H9 (cell line): ENCODE data around the gene IER5L. TPM values are rescaled to one million over a fixed set of nuclear protein-coding genes. Genes with fewer than 3 reads are reported as not detected.

Experiments used
- DNase-seq: peaks from one replicate; pipeline ENCODE4 v3.0.0-alpha.2; 2017
- H2AFZ ChIP-seq: one replicate; pipeline ENCODE4 v1.6.1; 2013; ENCODE audit warnings: mild to moderate bottlenecking, low read length, control low read depth, moderate library complexity
- H2AK5ac ChIP-seq: 2 replicates; pipeline ENCODE4 v1.6.1; 2013; ENCODE audit warnings: low read length, control low read depth, mixed read lengths; ENCODE audit not compliant: insufficient read length
- H2BK120ac ChIP-seq: one replicate; pipeline ENCODE4 v1.6.1; 2013; ENCODE audit warnings: low read depth, mild to moderate bottlenecking, low read length, control low read depth, inconsistent platforms; ENCODE audit not compliant: poor library complexity, severe bottlenecking
- H2BK12ac ChIP-seq: 2 replicates; pipeline ENCODE4 v1.6.1; 2013; ENCODE audit warnings: low read length, control low read depth, mixed read lengths, low read depth; ENCODE audit not compliant: insufficient read length
- H2BK15ac ChIP-seq: 2 replicates; pipeline ENCODE4 v1.6.1; 2013; ENCODE audit warnings: low read depth, low read length, control low read depth
- H2BK20ac ChIP-seq: one replicate; pipeline ENCODE4 v1.6.1; 2013; ENCODE audit warnings: low read depth, mild to moderate bottlenecking, low read length, control low read depth, inconsistent platforms; ENCODE audit not compliant: poor library complexity, severe bottlenecking
- H2BK5ac ChIP-seq: 2 replicates; pipeline ENCODE4 v1.6.1; 2013; ENCODE audit warnings: low read length, control low read depth, mixed read lengths; ENCODE audit not compliant: insufficient read length
- H3K14ac ChIP-seq: 2 replicates; pipeline ENCODE4 v1.6.1; 2013; ENCODE audit warnings: low read length, control low read depth; ENCODE audit not compliant: insufficient read depth
- H3K18ac ChIP-seq: 2 replicates; pipeline ENCODE4 v1.6.1; 2013; ENCODE audit warnings: low read depth, mild to moderate bottlenecking, mixed read lengths, low read length, control low read depth; ENCODE audit not compliant: insufficient read length
- H3K23ac ChIP-seq: 2 replicates; pipeline ENCODE4 v1.6.1; 2013; ENCODE audit warnings: low read length, control low read depth, mixed read lengths, low read depth; ENCODE audit not compliant: insufficient read length
- H3K23me2 ChIP-seq: 2 replicates; pipeline ENCODE4 v1.6.1; 2013; ENCODE audit warnings: low read depth, mild to moderate bottlenecking, mixed read lengths, low read length, control low read depth; ENCODE audit not compliant: insufficient read length, poor library complexity, severe bottlenecking
- H3K27ac ChIP-seq: 2 replicates; pipeline ENCODE4 v1.5.1; 2013; ENCODE audit warnings: low read length, control low read depth, mixed read lengths, low read depth; ENCODE audit not compliant: insufficient read length
- H3K27me3 ChIP-seq: 2 replicates; pipeline ENCODE4 v1.6.1; 2013; ENCODE audit warnings: low read length, control low read depth, inconsistent platforms; ENCODE audit not compliant: insufficient read depth
- H3K4ac ChIP-seq: 2 replicates; pipeline ENCODE4 v1.6.1; 2013; ENCODE audit warnings: low read depth, mild to moderate bottlenecking, control low read depth, inconsistent platforms, low read length, moderate library complexity
- H3K4me1 ChIP-seq: 2 replicates; pipeline ENCODE4 v1.6.1; 2013; ENCODE audit warnings: low read length, control low read depth, inconsistent platforms; ENCODE audit not compliant: insufficient read depth
- H3K4me2 ChIP-seq: 2 replicates; pipeline ENCODE4 v1.6.1; 2013; ENCODE audit warnings: low read length, control low read depth, mixed read lengths; ENCODE audit not compliant: insufficient read length, insufficient read depth
- H3K56ac ChIP-seq: 2 replicates; pipeline ENCODE4 v1.6.1; 2013; ENCODE audit warnings: low read depth, mild to moderate bottlenecking, mixed read lengths, low read length, control low read depth; ENCODE audit not compliant: insufficient read length
- H3K79me1 ChIP-seq: 2 replicates; pipeline ENCODE4 v1.6.1; 2013; ENCODE audit warnings: low read depth, mild to moderate bottlenecking, moderate library complexity, low read length, control low read depth, inconsistent platforms; ENCODE audit not compliant: insufficient read depth, poor library complexity, severe bottlenecking
- H3K79me2 ChIP-seq: 2 replicates; pipeline ENCODE4 v1.6.1; 2013; ENCODE audit warnings: low read length, control low read depth, inconsistent platforms; ENCODE audit not compliant: insufficient read depth
- H3K9ac ChIP-seq: 2 replicates; pipeline ENCODE4 v1.6.1; 2013; ENCODE audit warnings: low read length, control low read depth, mixed read lengths; ENCODE audit not compliant: insufficient read length; ENCODE audit errors: extremely low read depth
- H3K9me3 ChIP-seq: one replicate; pipeline ENCODE4 v1.6.1; 2013; ENCODE audit warnings: low read depth, low read length, inconsistent platforms; ENCODE audit not compliant: control insufficient read depth
- H3T11ph ChIP-seq: one replicate; pipeline ENCODE4 v1.6.1; 2013; ENCODE audit warnings: mild to moderate bottlenecking, low read length, control low read depth, inconsistent platforms
- H4K20me1 ChIP-seq: one replicate; pipeline ENCODE4 v1.6.1; 2013; ENCODE audit not compliant: control insufficient read depth, insufficient read length, insufficient read depth
- H4K5ac ChIP-seq: 2 replicates; pipeline ENCODE4 v1.6.1; 2013; ENCODE audit warnings: low read depth, mild to moderate bottlenecking, mixed read lengths, low read length, control low read depth; ENCODE audit not compliant: insufficient read length
- H4K8ac ChIP-seq: replicated peaks from 2 replicates; pipeline ENCODE4 v1.6.1; 2013; ENCODE audit warnings: low read length, control low read depth, mixed read lengths, low read depth; ENCODE audit not compliant: insufficient read length
- H4K91ac ChIP-seq: 2 replicates; pipeline ENCODE4 v1.6.1; 2013; ENCODE audit warnings: low read depth, mild to moderate bottlenecking, moderate library complexity, mixed read lengths, low read length, control low read depth; ENCODE audit not compliant: insufficient read length
- H3K27ac Mint-ChIP-seq, 3 experiments: 2 replicates in 2 of 3; 3 replicates in 1 of 3; pipeline ENCODE4 v1.8.0; 2020 to 2021; ENCODE audit warnings: mixed read lengths in 3 of 3, mild to moderate bottlenecking in 1 of 3, moderate library complexity in 1 of 3
- H3K27me3 Mint-ChIP-seq: 2 replicates; pipeline ENCODE4 v1.8.0; 2021; ENCODE audit warnings: low read depth, mild to moderate bottlenecking, moderate library complexity, mixed read lengths
- H3K36me3 Mint-ChIP-seq, 3 experiments: 2 replicates in 2 of 3; 3 replicates in 1 of 3; pipeline ENCODE4 v1.8.0; 2020 to 2021; ENCODE audit warnings: low read depth in 3 of 3, mixed read lengths in 3 of 3; ENCODE audit not compliant: insufficient read depth in 1 of 3
- H3K4me1 Mint-ChIP-seq, 2 experiments: 2 replicates each; pipeline ENCODE4 v1.8.0; 2020; ENCODE audit warnings: mixed read lengths in 2 of 2
- H3K4me3 Mint-ChIP-seq, 2 experiments: 2 replicates in 1 of 2; 3 replicates in 1 of 2; pipeline ENCODE4 v1.8.0; 2020 to 2021; ENCODE audit warnings: mild to moderate bottlenecking in 2 of 2, mixed read lengths in 2 of 2, moderate library complexity in 1 of 2
- H3K9me3 Mint-ChIP-seq, 2 experiments: 2 replicates in 1 of 2; 3 replicates in 1 of 2; pipeline ENCODE4 v1.8.0; 2020; ENCODE audit warnings: mild to moderate bottlenecking in 2 of 2, mixed read lengths in 2 of 2, moderate library complexity in 1 of 2
- CTCF ChIP-seq: fragments of 200-600 bp; sonication (generic); conservative IDR thresholded peaks from 3 replicates; pipeline ENCODE4 v1.8.0; 2021; ENCODE audit warnings: antibody characterized with exemption, mild to moderate bottlenecking
- WGBS: extraction: QIAGEN DNeasy Blood & Tissue Kit; methylation state at CpG from one replicate; pipeline ENCODE4 v1.1.7; 2013; ENCODE audit warnings: missing lambda C conversion rate, low lambda C conversion rate, mixed read lengths; ENCODE audit not compliant: insufficient read length; ENCODE audit errors: extremely low coverage; 5-methylcytosine and 5-hydroxymethylcytosine counted together
- total RNA-seq: library from RNA; stranded (reverse); gene quantifications from 2 replicates; pipeline ENCODE4 v1.2.1, GENCODE V29; 2021

The IER5L gene
- total RNA-seq, 1 experiment from 2014 or later: 1.0 TPM

- no peak overlapping the region for H2BK5ac ChIP-seq
- DNase-seq: no peak
- no CpG with 5 or more reads among the region's 9 CpGs for WGBS
Observed at GRCh38 chr9:129218918-129219317, 40.9 kb upstream of the IER5L start.

More at GRCh38 chr9:129218918-129219317, 40.9 kb upstream of the IER5L start:
- no peak overlapping the region for H3K4ac ChIP-seq
- H2AK5ac ChIP-seq: no peak overlapping the region
- H3K9me3 ChIP-seq: no peaks in the 10 kb centered on the region
- Mint-ChIP-seq H3K27ac (no peak overlapping the region), H3K36me3 (peaks cover 0 to under 1% (median under 1%) of the 10 kb centered on the region in 3 experiments; a peak in 3 of 7 replicates), H3K4me3 (no peak overlapping the region), H3K9me3 (no peaks in the 10 kb centered on the region), H3K4me1 (peaks cover 16 to 40% of the 10 kb centered on the region in 2 experiments), H3K27me3 (no peaks in the 10 kb centered on the region)
- no peaks in the 10 kb centered on the region for H3K27me3 ChIP-seq
- H2BK120ac ChIP-seq: no peak overlapping the region
- no peak overlapping the region for H2BK20ac ChIP-seq
- no peak overlapping the region for H3K14ac ChIP-seq
- no peak overlapping the region for H2BK15ac ChIP-seq
- H3K79me2 ChIP-seq: no peaks in the 10 kb centered on the region
- TF ChIP-seq CTCF: no peak
- H2AFZ ChIP-seq: no peak overlapping the region
- H3K18ac ChIP-seq: no peak overlapping the region
- no peak overlapping the region for H3K23ac ChIP-seq
- H3K4me1 ChIP-seq: no peaks in the 10 kb centered on the region; the same call in 1 of the 2 replicates
- no peak overlapping the region for H3K56ac ChIP-seq
- H3K9ac ChIP-seq: no peak overlapping the region
- no peak overlapping the region for H3T11ph ChIP-seq
- no peak overlapping the region for H4K5ac ChIP-seq
- no peaks in the 10 kb centered on the region for H4K20me1 ChIP-seq
- H3K79me1 ChIP-seq: no peaks in the 10 kb centered on the region
- no peak overlapping the region for H3K27ac ChIP-seq
- no peaks in the 10 kb centered on the region for H3K23me2 ChIP-seq
- H4K91ac ChIP-seq: no peak overlapping the region
- H3K4me2 ChIP-seq: no peak overlapping the region
- H2BK12ac ChIP-seq: no peak overlapping the region
- no peak overlapping the region for H4K8ac ChIP-seq
